Natural killer cell (primary cell): ENCODE measurements around the gene PNKP. TPM values are rescaled to one million over a fixed set of nuclear protein-coding genes. Genes with fewer than 3 reads are reported as not detected.

Experiments used
- ATAC-seq, 3 donors: fragments of 150-1000 bp in 2 of 3; fragments of 200-7000 bp in 1 of 3; cut with Tn5 transposase; 1 replicate in 1 of 3; 2 replicates in 2 of 3; pipeline ENCODE4 v1.10.0; 2021; ENCODE audit warnings: mild to moderate bottlenecking in 2 of 3, moderate library complexity in 2 of 3
- DNase-seq, 2 donors: peaks; one replicate each; pipeline versions ENCODE4 v3.0.0 to v3.0.0-alpha.2; 2013 to 2021; ENCODE audit warnings: mixed read lengths in 1 of 2
- H3K27ac ChIP-seq: one replicate; pipeline ENCODE4 v1.5.1; 2013; ENCODE audit warnings: mild to moderate bottlenecking, low read length
- H3K27me3 ChIP-seq: one replicate; pipeline ENCODE4 v1.6.1; 2013; ENCODE audit warnings: low read length; ENCODE audit not compliant: control insufficient read depth, insufficient read depth
- H3K36me3 ChIP-seq: one replicate; pipeline ENCODE4 v1.6.1; 2013; ENCODE audit warnings: low read length; ENCODE audit not compliant: control insufficient read depth, insufficient read depth
- H3K4me1 ChIP-seq: one replicate; pipeline ENCODE4 v1.6.1; 2013; ENCODE audit warnings: low read length; ENCODE audit not compliant: control insufficient read depth, insufficient read depth
- H3K4me3 ChIP-seq: one replicate; pipeline ENCODE4 v1.5.1; 2013; ENCODE audit warnings: low read length
- H3K9me3 ChIP-seq: one replicate; pipeline ENCODE4 v1.6.1; 2013; ENCODE audit warnings: low read length; ENCODE audit not compliant: control insufficient read depth, insufficient read depth
- H3K27ac Mint-ChIP-seq, 2 donors: one replicate each; pipeline ENCODE4 v1.8.0; 2022; ENCODE audit warnings: mild to moderate bottlenecking in 2 of 2, mixed read lengths in 2 of 2, moderate library complexity in 1 of 2
- H3K27me3 Mint-ChIP-seq, 2 donors: one replicate each; pipeline ENCODE4 v1.8.0; 2022; ENCODE audit warnings: low read depth in 2 of 2, mixed read lengths in 2 of 2
- H3K36me3 Mint-ChIP-seq: one replicate; pipeline ENCODE4 v1.8.0; 2022; ENCODE audit warnings: mixed read lengths
- H3K4me1 Mint-ChIP-seq, 2 donors: one replicate each; pipeline ENCODE4 v1.8.0; 2022; ENCODE audit warnings: mixed read lengths in 2 of 2
- H3K4me3 Mint-ChIP-seq: one replicate; pipeline ENCODE4 v1.8.0; 2022; ENCODE audit warnings: mild to moderate bottlenecking, moderate library complexity, mixed read lengths
- H3K9me3 Mint-ChIP-seq, 2 donors: one replicate each; pipeline ENCODE4 v1.8.0; 2022; ENCODE audit warnings: mixed read lengths in 2 of 2
- CTCF ChIP-seq: fragments of 200-600 bp; IDR thresholded peaks from one replicate; pipeline ENCODE4 v1.8.0; 2022; ENCODE audit warnings: antibody characterized with exemption
- WGBS: methylation state at CpG from one replicate; pipeline ENCODE4 v1.1.7; 2013; ENCODE audit warnings: missing lambda C conversion rate; ENCODE audit not compliant: insufficient coverage; 5-methylcytosine and 5-hydroxymethylcytosine counted together
- intact Hi-C: fragments of 100-400 bp; cut with micrococcal nuclease; formaldehyde crosslinking; loops from one replicate; pipeline ENCODE4 v1.14.2; 2022
- total RNA-seq, 4 donors: library from RNA; stranded (reverse); fragments of 120-200 nt in 1 of 4; gene quantifications; one replicate each; pipeline versions ENCODE4 v1.2.3 to v1.2.4, GENCODE V29; 2013 to 2022

The PNKP gene
- total RNA-seq, 3 donors from 2014 or later (not counting 1 experiment from before 2014, with no cell fraction given) = 228 to 253 (median 243) TPM

GRCh38 chr19:49843265-49843664 is 24.1 kb downstream of the PNKP start:
- Histone ChIP-seq H3K4me1 (peaks cover 12% of the 10 kb centered on the region), H3K9me3 (no peaks in the 10 kb centered on the region), H3K27me3 (no peaks in the 10 kb centered on the region), H3K27ac (no peak overlapping the region), H3K36me3 (peaks cover 4% of the 10 kb centered on the region), H3K4me3 (no peak overlapping the region)
- H3K4me1 Mint-ChIP-seq = peaks cover 10 to 12% of the 10 kb centered on the region in 2 donors
- TF ChIP-seq CTCF = no peak
- H3K4me3 Mint-ChIP-seq = no peak overlapping the region
- WGBS = 64% methylated on average over 2 of the region's 3 CpGs
- no peaks in the 10 kb centered on the region for H3K27me3 Mint-ChIP-seq
- no peaks in the 10 kb centered on the region for H3K9me3 Mint-ChIP-seq
- no peak overlapping the region for H3K27ac Mint-ChIP-seq
- intact Hi-C loops = no loop called here
- ATAC-seq (no peak), DNase-seq (no peak)
- no peaks in the 10 kb centered on the region for H3K36me3 Mint-ChIP-seq

- Mint-ChIP-seq H3K36me3 (no peaks in the 10 kb centered on the region), H3K27me3 (no peaks in the 10 kb centered on the region), H3K27ac (peak overlapping the region in 1 of 2 donors; percentile 38), H3K4me3 (no peak overlapping the region), H3K4me1 (peaks cover 10 to 19% of the 10 kb centered on the region in 2 donors), H3K9me3 (no peaks in the 10 kb centered on the region)
- DNase-seq = no peak
- Histone ChIP-seq H3K36me3 (peaks cover 21% of the 10 kb centered on the region), H3K27me3 (no peaks in the 10 kb centered on the region), H3K4me3 (no peak overlapping the region), H3K4me1 (peaks cover 8% of the 10 kb centered on the region), H3K9me3 (no peaks in the 10 kb centered on the region), H3K27ac (no peak overlapping the region)
- no peak for TF ChIP-seq CTCF
- intact Hi-C loops = no loop called here
- 97% methylated on average over 17 of the region's 17 CpGs for WGBS
- ATAC-seq = no peak
Measured at GRCh38 chr19:49840736-49841249, 26.6 kb downstream of the PNKP start.

- H3K4me3 Mint-ChIP-seq = no peak overlapping the region
- ATAC-seq (no peak), DNase-seq (no peak)
- Histone ChIP-seq H3K4me3 (no peak overlapping the region), H3K36me3 (peaks cover 25% of the 10 kb centered on the region), H3K4me1 (peaks cover 8% of the 10 kb centered on the region), H3K9me3 (no peaks in the 10 kb centered on the region), H3K27me3 (no peaks in the 10 kb centered on the region), H3K27ac (no peak overlapping the region)
- peak overlapping the region in 1 of 2 donors; percentile 38 for H3K27ac Mint-ChIP-seq
- no peaks in the 10 kb centered on the region for H3K9me3 Mint-ChIP-seq
- peaks cover 10 to 19% of the 10 kb centered on the region in 2 donors for H3K4me1 Mint-ChIP-seq
- H3K36me3 Mint-ChIP-seq = no peaks in the 10 kb centered on the region
- intact Hi-C loops = no loop called here
- TF ChIP-seq CTCF = no peak
- no peaks in the 10 kb centered on the region for H3K27me3 Mint-ChIP-seq
- 91% methylated on average over 11 of the region's 11 CpGs for WGBS
Measured at GRCh38 chr19:49840321-49840720, 27.1 kb downstream of the PNKP start.

GRCh38 chr19:49839713-49840112 is 27.7 kb downstream of the PNKP start:
- H3K9me3 Mint-ChIP-seq = no peaks in the 10 kb centered on the region
- H3K27ac Mint-ChIP-seq = no peak overlapping the region
- intact Hi-C loops = no loop called here
- no peaks in the 10 kb centered on the region for H3K36me3 Mint-ChIP-seq
- TF ChIP-seq CTCF = no peak
- ATAC-seq = no peak
- peaks cover 31% of the 10 kb centered on the region for H3K36me3 ChIP-seq
- H3K27me3 Mint-ChIP-seq = no peaks in the 10 kb centered on the region
- H3K4me1 Mint-ChIP-seq = peaks cover 10 to 19% of the 10 kb centered on the region in 2 donors
- H3K27ac ChIP-seq = no peak overlapping the region
- H3K4me1 ChIP-seq = peaks cover 8% of the 10 kb centered on the region
- no peak for DNase-seq
- H3K9me3 ChIP-seq = no peaks in the 10 kb centered on the region
- no peak overlapping the region for H3K4me3 ChIP-seq
- no peaks in the 10 kb centered on the region for H3K27me3 ChIP-seq
- no peak overlapping the region for H3K4me3 Mint-ChIP-seq
- WGBS = 98% methylated on average over 11 of the region's 11 CpGs
